SK-MEL-5 (cell line): ENCODE data around the gene MTRF1. TPM values are rescaled to one million over a fixed set of nuclear protein-coding genes. Genes with fewer than 3 reads are reported as not detected.
"Not testable (repeated sequence)": the region's sequence is repeated elsewhere in the genome, so short reads cannot be mapped to it uniquely, and the experiment has no call there.

Source experiments
- DNase-seq: peaks from one replicate; pipeline ENCODE4 v3.0.0-alpha.2; 2016; ENCODE audit warnings: low read depth, low spot score
- in situ Hi-C: cut with HindIII; loops from 2 replicates; pipeline ENCODE4 v1.10.0; 2016; ENCODE audit warnings: low sequenced_read_pairs, high pct_unique_total_duplicates, low pct_unique_long_range_greater_than_20kb
- total RNA-seq: library from RNA; depleted of rRNA; stranded (reverse); fragments of >200 nt; shearing (Covaris generic); gene quantifications from 2 replicates; pipeline ENCODE4 v1.2.3, GENCODE V29; 2014; rRNA removed

MTRF1 gene
- total RNA-seq, 1 experiment from 2014 or later, result 18.3 TPM

- in situ Hi-C loops, result no loop called here
Observed at GRCh38 chr13:41199079-41199478, 64.3 kb downstream of the MTRF1 start.

GRCh38 chr13:41196620-41197019 is 66.8 kb downstream of the MTRF1 start:
- DNase-seq, result peak; percentile 31
- in situ Hi-C loops, result no loop called here

More at GRCh38 chr13:41199079-41199478, 64.3 kb downstream of the MTRF1 start:
- no peak for DNase-seq

GRCh38 chr13:41196011-41196410 is 67.4 kb downstream of the MTRF1 start:
- DNase-seq, result no peak
- in situ Hi-C loops, result no loop called here

GRCh38 chr13:41193919-41194824 is 69.2 kb downstream of the MTRF1 start, which contains the start of gene KBTBD7:
Gene KBTBD7 (minus strand): TSS chr13:41194569. CDS start chr13:41194257, 312 bp downstream.
- in situ Hi-C loops, result no loop called here
- DNase-seq, result peak; percentile 94

- in situ Hi-C loops, result no loop called here
- no peak for DNase-seq
Observed at GRCh38 chr13:41193469-41193868, 69.9 kb downstream of the MTRF1 start.

- in situ Hi-C loops, result no loop called here
- DNase-seq, result no peak
Observed at GRCh38 chr13:41188584-41188983, 74.8 kb downstream of the MTRF1 start.

- in situ Hi-C loops, result no loop called here
- DNase-seq, result no peak
Observed at GRCh38 chr13:41186481-41186880, 76.9 kb downstream of the MTRF1 start.

- DNase-seq, result no peak
- in situ Hi-C loops, result no loop called here
Observed at GRCh38 chr13:41182231-41182630, 81.1 kb downstream of the MTRF1 start.

- no peak for DNase-seq
- in situ Hi-C loops, result no loop called here
Observed at GRCh38 chr13:41179593-41180250, 83.7 kb downstream of the MTRF1 start.

- in situ Hi-C loops, result no loop called here
Observed at GRCh38 chr13:41178040-41178439, 85.3 kb downstream of the MTRF1 start.

GRCh38 chr13:41177616-41178015 is 85.8 kb downstream of the MTRF1 start:
- DNase-seq, result no peak
- in situ Hi-C loops, result no loop called here

More at GRCh38 chr13:41178040-41178439, 85.3 kb downstream of the MTRF1 start:
- no peak for DNase-seq

GRCh38 chr13:41175576-41175975 is 87.8 kb downstream of the MTRF1 start:
- in situ Hi-C loops, result not testable (repeated sequence)

More at GRCh38 chr13:41175576-41175975, 87.8 kb downstream of the MTRF1 start:
- DNase-seq, result not testable (repeated sequence)

Other genes starting within 250 kb of the MTRF1 start
- 51.0 and 56.7 TPM in 2 replicates for gene ELF1, start 244.3 kb downstream of the MTRF1 start, total RNA-seq
- 11.4 and 13.7 TPM in 2 replicates for gene WBP4, start 202.1 kb downstream of the MTRF1 start, total RNA-seq
- 12.7 and 14.3 TPM in 2 replicates for gene KBTBD6, start 130.8 kb downstream of the MTRF1 start, total RNA-seq
- gene KBTBD7, start 69.0 kb downstream of the MTRF1 start, total RNA-seq, result 7.3 and 8.0 TPM in 2 replicates
- gene NAA16, start 47.7 kb upstream of the MTRF1 start, total RNA-seq, result 4.2 and 6.7 TPM in 2 replicates
- 0.27 and 0.40 TPM in 2 replicates for gene RGCC, start 194.0 kb upstream of the MTRF1 start, total RNA-seq